Measurements from ENCODE around the gene NAB2. TPM values are rescaled to one million over a fixed set of nuclear protein-coding genes. Genes with fewer than 3 reads are reported as not detected.

NAB2 gene, protein sequence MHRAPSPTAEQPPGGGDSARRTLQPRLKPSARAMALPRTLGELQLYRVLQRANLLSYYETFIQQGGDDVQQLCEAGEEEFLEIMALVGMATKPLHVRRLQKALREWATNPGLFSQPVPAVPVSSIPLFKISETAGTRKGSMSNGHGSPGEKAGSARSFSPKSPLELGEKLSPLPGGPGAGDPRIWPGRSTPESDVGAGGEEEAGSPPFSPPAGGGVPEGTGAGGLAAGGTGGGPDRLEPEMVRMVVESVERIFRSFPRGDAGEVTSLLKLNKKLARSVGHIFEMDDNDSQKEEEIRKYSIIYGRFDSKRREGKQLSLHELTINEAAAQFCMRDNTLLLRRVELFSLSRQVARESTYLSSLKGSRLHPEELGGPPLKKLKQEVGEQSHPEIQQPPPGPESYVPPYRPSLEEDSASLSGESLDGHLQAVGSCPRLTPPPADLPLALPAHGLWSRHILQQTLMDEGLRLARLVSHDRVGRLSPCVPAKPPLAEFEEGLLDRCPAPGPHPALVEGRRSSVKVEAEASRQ
- 10 to 100 TPM; 39.6 to 41.6 TPM for total RNA-seq

DNA sequence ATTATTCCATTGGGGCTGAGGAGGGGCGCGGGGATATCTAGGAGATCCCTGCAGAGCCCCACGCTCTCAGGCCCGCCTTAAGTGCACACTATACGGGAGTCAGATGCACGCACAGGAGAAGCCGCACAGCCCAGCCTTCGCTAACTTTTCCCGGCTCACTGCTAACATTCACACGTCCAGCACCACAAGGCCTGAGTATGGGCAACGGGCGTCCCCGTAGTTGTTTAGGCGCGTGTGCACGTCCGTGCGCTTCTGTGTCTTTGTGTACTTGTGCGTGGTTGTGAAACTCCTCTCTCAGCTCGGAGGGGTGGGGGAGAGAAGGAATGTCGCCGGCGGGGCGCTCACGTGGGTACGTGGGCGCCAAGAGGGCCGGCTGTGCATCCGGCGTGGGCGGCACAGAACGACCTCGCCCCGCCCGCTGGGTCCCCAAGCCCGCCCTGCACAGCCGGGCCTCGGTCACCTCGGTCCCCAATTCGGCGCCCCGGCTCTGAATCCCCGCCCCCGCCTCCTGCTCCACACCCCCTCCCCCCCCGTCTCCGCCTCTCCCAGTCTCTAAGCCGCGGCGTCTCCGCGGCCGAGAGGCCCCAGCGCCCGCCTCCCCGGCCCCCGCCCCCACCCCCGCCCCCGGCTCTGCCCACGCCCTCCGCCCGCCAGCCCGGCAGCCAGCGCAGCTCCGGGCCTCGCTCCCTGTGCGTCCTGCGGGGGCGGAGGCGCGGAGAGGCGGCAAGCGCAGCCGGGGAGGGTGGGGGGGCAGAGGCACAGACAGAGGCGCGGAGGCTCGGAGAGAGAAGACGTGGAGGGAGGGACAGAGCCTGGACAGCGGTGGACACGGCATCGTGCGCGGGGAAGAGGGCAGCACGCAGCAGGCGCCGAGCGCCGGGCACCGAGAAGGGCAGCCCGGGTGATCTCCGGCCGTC, at the start of gene NAB2:
NAB2 (plus strand) TSS at position 761 of the 917 bp plus-strand sequence. CDS start 158 bp downstream, outside the sequence.
- Mint-ChIP-seq H3K9me3 (no peaks in the 10 kb centered on the region), H3K4me3 (peak within 1 kb of the TSS; percentile 91), H3K27ac (peak within 1 kb of the TSS; percentile 95), H3K36me3 (peaks cover 36% of the 10 kb centered on the region), H3K4me1 (ENCODE audit: low read depth) (peaks cover 60% of the 10 kb centered on the region), H3K27me3 (no peaks in the 10 kb centered on the region)
- CTCF ChIA-PET, result interaction anchor here (1.0 to 14.4 kb wide), 3 partner anchors 14 to 36 kb away, joined by 3 to 251 read pairs (median 25); partner anchors contain the start of genes NEMP1 and STAT6
- intact Hi-C loops (cut with micrococcal nuclease), result loop anchor here (1.0 to 5.0 kb wide), 3 partner anchors 24 to 451 kb away; partner anchors contain the start of gene SHMT2
- POLR2A ChIA-PET, result interaction anchor here (0.6 to 6.7 kb wide), 9 partner anchors 8 to 403 kb away, joined by 3 to 52 read pairs (median 4); partner anchors contain the start of genes NEMP1 and STAT6
- peak; percentile 92 for DNase-seq

DNA sequence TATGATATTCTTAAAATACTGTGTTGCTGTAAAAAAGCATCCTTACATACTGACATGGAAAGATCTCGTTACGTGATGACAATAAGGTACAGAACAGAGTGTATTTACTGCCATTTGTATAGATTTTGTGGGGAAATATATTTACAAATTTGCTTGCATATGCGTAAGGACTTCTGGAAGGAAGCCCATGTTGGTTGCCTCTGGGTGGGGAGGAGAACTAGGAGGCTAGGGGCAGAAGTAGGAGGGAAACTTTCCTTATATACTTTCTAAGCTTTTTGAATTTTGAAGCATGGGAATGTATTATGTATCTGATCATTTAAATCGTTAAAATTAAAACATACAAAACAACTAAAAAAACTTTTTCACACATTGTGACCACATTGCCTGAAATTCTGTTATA, 48.7 kb upstream of the NAB2 start:
- POLR2A ChIA-PET, result no interaction called here
- H3K4me3 Mint-ChIP-seq, result no peak overlapping the region
- H3K27me3 Mint-ChIP-seq, result no peaks in the 10 kb centered on the region
- H3K4me1 Mint-ChIP-seq (ENCODE audit: low read depth), result no peaks in the 10 kb centered on the region
- CTCF ChIA-PET, result interaction anchor here (1.2 to 1.9 kb wide), 2 partner anchors 23 to 39 kb away, joined by 4 to 8 read pairs; no protein-coding TSS in a partner anchor
- no peak for DNase-seq
- intact Hi-C loops (cut with micrococcal nuclease), result no loop called here
- no peaks in the 10 kb centered on the region for H3K36me3 Mint-ChIP-seq
- no peaks in the 10 kb centered on the region for H3K9me3 Mint-ChIP-seq
- H3K27ac Mint-ChIP-seq, result no peak overlapping the region

DNA sequence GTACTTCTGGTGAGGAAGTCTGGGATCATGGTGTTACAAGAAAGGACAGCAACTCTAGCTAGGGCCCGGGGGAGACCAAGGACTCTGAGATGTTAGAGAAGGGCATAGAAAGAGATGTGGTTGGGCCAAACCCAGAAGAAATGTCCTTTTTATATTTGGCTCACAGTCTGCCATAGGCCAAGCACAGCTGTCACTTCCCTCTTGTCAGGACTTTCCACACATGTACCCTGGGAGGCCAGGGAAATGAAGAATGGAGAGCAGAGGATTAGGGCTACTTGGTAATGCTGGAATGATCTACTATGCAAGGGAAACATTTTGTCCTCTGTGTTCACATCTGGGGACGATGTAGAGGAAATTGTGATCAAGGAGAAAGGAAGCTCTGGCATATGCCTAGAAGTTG, 48.2 kb upstream of the NAB2 start:
- POLR2A ChIA-PET, result no interaction called here
- Mint-ChIP-seq H3K36me3 (no peaks in the 10 kb centered on the region), H3K27me3 (no peaks in the 10 kb centered on the region), H3K4me1 (ENCODE audit: low read depth) (no peaks in the 10 kb centered on the region), H3K27ac (no peak overlapping the region), H3K9me3 (no peaks in the 10 kb centered on the region), H3K4me3 (no peak overlapping the region)
- intact Hi-C loops (cut with micrococcal nuclease), result no loop called here
- DNase-seq, result no peak
- CTCF ChIA-PET, result interaction anchor here (1.2 to 1.9 kb wide), 2 partner anchors 22 to 39 kb away, joined by 4 to 8 read pairs; no protein-coding TSS in a partner anchor

DNA sequence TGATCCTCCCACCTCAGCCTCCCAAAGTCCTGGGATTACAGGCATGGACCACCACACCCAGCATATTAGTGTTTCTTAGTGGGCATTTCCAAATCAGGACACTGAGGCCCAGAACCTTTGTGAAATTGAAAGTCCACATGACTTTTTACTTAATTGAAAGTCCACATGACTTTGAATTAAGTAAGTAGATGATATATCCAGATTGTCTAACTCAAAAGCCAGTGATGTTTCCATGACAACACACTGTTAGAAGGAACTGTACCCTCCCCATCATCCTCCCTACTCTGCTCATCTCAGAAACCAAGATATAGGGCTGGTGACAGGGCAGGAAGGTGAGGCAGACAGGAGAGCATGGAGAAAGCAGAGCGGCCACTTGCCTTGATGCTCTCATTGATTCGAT, 46.2 kb upstream of the NAB2 start:
- H3K27me3 Mint-ChIP-seq, result no peaks in the 10 kb centered on the region
- no peaks in the 10 kb centered on the region for H3K36me3 Mint-ChIP-seq
- H3K4me1 Mint-ChIP-seq (ENCODE audit: low read depth), result peaks cover 15% of the 10 kb centered on the region
- H3K27ac Mint-ChIP-seq, result no peak overlapping the region
- ChIA-PET POLR2A (no interaction called here), CTCF (interaction anchor here (1.3 to 1.6 kb wide), 2 partner anchors 27 to 55 kb away, joined by 4 to 5 read pairs; no protein-coding TSS in a partner anchor)
- DNase-seq, result no peak
- intact Hi-C loops (cut with micrococcal nuclease), result no loop called here
- no peaks in the 10 kb centered on the region for H3K9me3 Mint-ChIP-seq
- no peak overlapping the region for H3K4me3 Mint-ChIP-seq

DNA sequence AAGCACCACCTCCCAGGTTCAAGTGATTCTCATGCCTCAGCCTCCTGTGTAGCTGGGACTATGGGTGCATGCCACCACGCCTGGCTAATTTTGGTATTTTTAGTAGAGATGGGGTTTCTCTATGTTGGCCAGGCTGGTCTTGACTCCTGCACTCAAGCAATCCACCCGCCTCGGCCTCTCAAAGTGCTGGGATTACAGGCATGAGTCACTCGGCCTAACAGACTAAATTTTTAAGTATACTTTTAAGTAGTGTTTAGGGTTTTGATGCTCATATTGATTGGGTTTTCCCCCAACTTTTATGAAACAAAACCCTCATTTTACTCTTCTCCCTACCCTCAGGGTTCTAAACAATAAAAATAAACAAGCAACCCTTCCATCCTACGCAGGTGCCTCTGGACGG, 44.4 kb upstream of the NAB2 start:
- no peak for DNase-seq
- CTCF ChIA-PET, result no interaction called here
- H3K36me3 Mint-ChIP-seq, result no peaks in the 10 kb centered on the region
- H3K4me3 Mint-ChIP-seq, result no peak overlapping the region
- H3K9me3 Mint-ChIP-seq, result no peaks in the 10 kb centered on the region
- POLR2A ChIA-PET, result no interaction called here
- intact Hi-C loops (cut with micrococcal nuclease), result loop anchor here (2.0 kb wide), 1 partner anchor 14 kb away; no protein-coding TSS in a partner anchor
- H3K27me3 Mint-ChIP-seq, result no peaks in the 10 kb centered on the region
- no peak overlapping the region for H3K27ac Mint-ChIP-seq
- peaks cover 21% of the 10 kb centered on the region for H3K4me1 Mint-ChIP-seq (ENCODE audit: low read depth)

DNA sequence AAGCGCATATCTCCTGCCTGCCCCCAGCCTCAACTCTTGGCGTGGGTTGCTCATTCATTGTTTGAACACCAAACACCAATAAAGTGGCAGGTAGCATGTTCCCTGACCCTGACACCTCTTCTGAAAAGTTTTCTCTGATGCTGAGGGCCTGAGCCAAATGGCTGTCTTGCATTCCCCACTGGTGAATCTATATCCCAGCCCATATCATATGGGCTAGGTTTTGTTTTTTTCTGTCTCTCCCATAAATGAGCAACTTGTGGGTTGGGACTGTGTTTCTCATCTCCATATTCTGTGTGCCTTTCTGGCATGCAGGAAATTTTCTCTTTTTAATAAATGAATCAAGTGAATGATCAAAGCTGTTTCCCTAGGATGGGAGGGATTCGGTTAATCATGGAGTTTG, 44.0 kb upstream of the NAB2 start:
- Mint-ChIP-seq H3K9me3 (no peaks in the 10 kb centered on the region), H3K4me1 (ENCODE audit: low read depth) (peaks cover 21% of the 10 kb centered on the region), H3K4me3 (no peak overlapping the region), H3K27me3 (no peaks in the 10 kb centered on the region), H3K36me3 (no peaks in the 10 kb centered on the region), H3K27ac (no peak overlapping the region)
- intact Hi-C loops (cut with micrococcal nuclease), result loop anchor here (2.0 kb wide), 1 partner anchor 14 kb away; no protein-coding TSS in a partner anchor
- POLR2A ChIA-PET, result no interaction called here
- CTCF ChIA-PET, result no interaction called here
- DNase-seq, result no peak

DNA sequence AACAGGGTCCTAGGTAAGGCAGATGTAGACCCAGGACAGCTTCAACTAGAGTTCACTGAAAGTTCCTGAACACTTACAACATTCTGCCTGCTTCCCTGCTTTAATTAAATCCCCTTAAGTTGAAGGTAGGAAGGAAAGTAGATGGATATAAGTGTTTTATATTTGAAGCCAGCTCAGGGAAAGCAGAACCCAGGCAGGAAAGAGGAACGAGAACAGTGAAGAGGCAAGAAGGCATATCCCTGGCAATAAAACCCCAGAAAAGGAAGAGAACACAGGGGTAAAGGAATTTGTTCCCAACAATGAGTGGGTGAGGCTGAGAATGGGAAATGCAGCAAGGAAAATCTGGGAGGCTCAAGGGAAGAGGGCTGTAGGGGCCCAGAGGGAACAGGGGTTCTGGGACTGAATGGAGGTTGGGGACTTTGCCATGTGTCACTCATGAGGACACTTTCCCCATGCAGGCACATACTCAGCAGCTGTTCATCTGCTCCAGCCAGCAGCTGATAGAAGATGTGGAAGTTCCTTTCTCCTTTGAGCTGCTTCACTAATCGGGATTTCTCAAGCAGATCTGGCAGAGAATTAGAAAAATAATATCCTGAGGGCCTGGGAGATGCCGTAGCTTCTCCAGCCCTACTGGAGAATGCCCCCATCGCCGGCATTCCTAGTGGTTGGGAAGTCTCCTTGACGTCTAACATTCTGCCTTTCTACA, 42.7 kb upstream of the NAB2 start:
- intact Hi-C loops (cut with micrococcal nuclease), result loop anchor here (2.0 kb wide), 1 partner anchor 19 kb away; no protein-coding TSS in a partner anchor
- CTCF ChIA-PET, result interaction anchor here (0.9 to 1.7 kb wide), 4 partner anchors 10 to 78 kb away, joined by 3 to 6 read pairs (median 4); no protein-coding TSS in a partner anchor
- POLR2A ChIA-PET, result interaction anchor here (0.7 to 1.1 kb wide), 2 partner anchors 18 to 30 kb away, joined by 3 read pairs; partner anchors contain the start of gene TAC3
- H3K9me3 Mint-ChIP-seq, result no peaks in the 10 kb centered on the region
- no peaks in the 10 kb centered on the region for H3K27me3 Mint-ChIP-seq
- no peak overlapping the region for H3K27ac Mint-ChIP-seq
- DNase-seq, result no peak
- H3K4me1 Mint-ChIP-seq (ENCODE audit: low read depth), result peaks cover 21% of the 10 kb centered on the region
- no peak overlapping the region for H3K4me3 Mint-ChIP-seq
- H3K36me3 Mint-ChIP-seq, result no peaks in the 10 kb centered on the region

DNA sequence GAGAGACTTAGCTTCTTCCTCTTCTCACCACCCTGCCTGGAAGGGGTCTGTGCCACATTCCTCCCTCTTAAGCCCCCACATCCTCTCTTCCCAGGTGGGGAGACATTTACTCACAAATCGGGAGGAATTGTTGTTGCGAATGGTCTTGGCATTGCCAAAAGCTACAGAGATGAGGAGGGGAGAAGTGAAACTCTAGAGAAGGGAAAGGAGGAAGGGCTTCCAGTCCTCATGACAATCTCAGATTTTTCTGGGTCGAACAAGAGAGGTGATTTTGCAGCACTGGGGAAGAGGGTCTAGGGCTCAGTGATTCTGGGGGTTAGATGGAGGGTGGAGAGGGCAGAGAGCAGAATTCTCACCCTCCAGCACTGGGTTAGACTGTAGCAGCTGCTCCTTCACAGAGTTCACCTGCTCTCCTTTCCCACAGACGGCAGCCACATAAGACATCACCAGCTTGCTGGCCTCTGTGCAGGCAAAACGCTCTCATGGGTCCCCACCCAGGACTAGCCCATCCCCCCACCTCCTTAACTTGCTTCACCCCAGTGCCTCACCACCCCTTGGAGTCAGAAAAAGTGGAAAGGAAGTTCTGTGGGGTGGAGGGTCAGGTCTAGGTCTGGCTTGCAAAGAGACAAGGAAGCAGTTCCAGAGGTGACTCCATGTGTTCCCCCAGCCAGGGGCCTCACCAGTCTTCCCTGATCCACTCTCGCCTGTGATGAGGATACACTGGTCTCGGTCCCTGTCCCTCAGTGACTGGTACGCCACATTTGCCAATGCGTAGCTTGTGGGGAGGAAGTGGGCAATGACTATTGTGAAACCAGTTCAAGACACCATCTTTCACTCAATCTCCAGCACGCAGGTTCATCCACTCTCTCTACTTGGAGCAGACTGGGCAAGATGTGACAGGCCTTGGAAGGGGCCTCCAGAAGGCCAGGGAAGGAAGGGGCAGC, 41.7 kb upstream of the NAB2 start:
- intact Hi-C loops (cut with micrococcal nuclease), result loop anchor here (1.0 to 2.0 kb wide), 2 partner anchors 18 to 39 kb away; no protein-coding TSS in a partner anchor
- Mint-ChIP-seq H3K4me3 (peak overlapping the region; percentile 28), H3K4me1 (ENCODE audit: low read depth) (peaks cover 21% of the 10 kb centered on the region), H3K27me3 (no peaks in the 10 kb centered on the region), H3K9me3 (no peaks in the 10 kb centered on the region), H3K27ac (peak overlapping the region; percentile 65), H3K36me3 (no peaks in the 10 kb centered on the region)
- ChIA-PET POLR2A (interaction anchor here (0.7 to 1.4 kb wide), 4 partner anchors 19 to 64 kb away, joined by 3 to 4 read pairs (median 3); partner anchors contain the start of genes STAT6 and TAC3), CTCF (interaction anchor here (0.9 to 5.7 kb wide), 11 partner anchors 11 to 77 kb away, joined by 3 to 42 read pairs (median 4); partner anchors contain the start of gene STAT6)
- peak; percentile 83 for DNase-seq

DNA sequence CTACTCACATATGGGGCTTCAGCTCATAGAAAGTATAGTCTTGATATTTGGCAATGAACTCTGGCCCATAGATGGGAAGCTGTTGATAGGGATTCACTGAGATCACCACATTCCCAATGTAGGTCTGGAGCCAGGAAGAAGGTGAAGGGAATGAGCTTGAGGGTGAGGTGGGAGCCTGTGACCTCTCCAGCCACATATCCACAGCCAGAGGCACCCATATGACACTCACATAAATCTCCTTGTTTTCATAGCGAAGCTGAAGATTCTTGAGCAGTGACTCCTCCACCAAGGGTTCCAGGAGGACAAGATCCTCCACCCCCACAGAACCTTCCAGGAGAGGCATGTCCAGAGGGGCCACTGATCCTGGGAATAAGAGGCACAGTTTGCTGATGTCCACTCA, 40.9 kb upstream of the NAB2 start:
- Mint-ChIP-seq H3K27ac (no peak overlapping the region), H3K9me3 (no peaks in the 10 kb centered on the region), H3K36me3 (no peaks in the 10 kb centered on the region), H3K27me3 (no peaks in the 10 kb centered on the region), H3K4me1 (ENCODE audit: low read depth) (peaks cover 21% of the 10 kb centered on the region), H3K4me3 (no peak overlapping the region)
- intact Hi-C loops (cut with micrococcal nuclease), result loop anchor here (1.0 to 2.0 kb wide), 2 partner anchors 17 to 40 kb away; no protein-coding TSS in a partner anchor
- CTCF ChIA-PET, result interaction anchor here (0.8 to 5.7 kb wide), 10 partner anchors 13 to 64 kb away, joined by 3 to 42 read pairs (median 5); partner anchors contain the start of gene STAT6
- DNase-seq, result no peak
- POLR2A ChIA-PET, result interaction anchor here (1.1 to 1.4 kb wide), 2 partner anchors 49 to 64 kb away, joined by 3 to 4 read pairs; partner anchors contain the start of gene STAT6

Data from activated CD4-positive, alpha-beta memory T cell treated with anti-CD3 and anti-CD28 coated beads for 36 hours (primary cell).